HFF-Myc (cell line): Measurements from ENCODE around the gene CLEC12A.
"Not testable (repeated sequence)": the region's sequence is repeated elsewhere in the genome, so short reads cannot be mapped to it uniquely, and the experiment has no call there.

Experiments used
- DNase-seq: peaks from one replicate; pipeline ENCODE4 v3.0.0-alpha.2; 2011; ENCODE audit warnings: low read depth; ENCODE audit errors: extremely low read depth
- H3K4me3 ChIP-seq: replicated peaks from 2 replicates; pipeline ENCODE4 v1.5.1; 2011; ENCODE audit warnings: low read depth, mild to moderate bottlenecking, control low read depth, low read length
- CTCF ChIP-seq: IDR thresholded peaks from 2 replicates; pipeline ENCODE4 v1.5.1; 2012; ENCODE audit warnings: mild to moderate bottlenecking, low read depth, low read length, control low read depth; ENCODE audit errors: missing control alignments

The CLEC12A gene

GRCh38 chr12:10018386-10018785, 47.2 kb downstream of the CLEC12A start:
- no peak for DNase-seq
- no peak for TF ChIP-seq CTCF
- H3K4me3 ChIP-seq, result no peak overlapping the region

DNA sequence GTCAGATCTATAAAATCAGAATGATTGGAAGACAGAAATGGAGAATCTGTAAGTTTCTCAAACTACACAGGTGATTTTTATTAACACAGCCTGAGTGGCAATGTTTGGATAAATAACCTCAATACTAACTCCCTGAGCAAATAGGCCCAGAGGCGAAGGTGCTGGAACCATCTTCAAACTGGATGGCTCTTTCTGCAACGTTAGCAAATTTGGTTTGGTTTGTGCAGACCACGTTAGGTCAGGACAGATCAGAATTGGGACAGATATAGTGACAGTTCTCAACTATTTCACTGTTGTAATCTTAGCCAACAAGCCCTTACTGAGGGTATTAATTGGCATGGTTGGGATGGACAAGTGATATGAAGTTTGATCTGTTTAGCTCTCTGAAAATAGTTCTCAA, 50.1 kb downstream of the CLEC12A start:
- no peak overlapping the region for H3K4me3 ChIP-seq
- no peak for DNase-seq
- TF ChIP-seq CTCF, result no peak

DNA sequence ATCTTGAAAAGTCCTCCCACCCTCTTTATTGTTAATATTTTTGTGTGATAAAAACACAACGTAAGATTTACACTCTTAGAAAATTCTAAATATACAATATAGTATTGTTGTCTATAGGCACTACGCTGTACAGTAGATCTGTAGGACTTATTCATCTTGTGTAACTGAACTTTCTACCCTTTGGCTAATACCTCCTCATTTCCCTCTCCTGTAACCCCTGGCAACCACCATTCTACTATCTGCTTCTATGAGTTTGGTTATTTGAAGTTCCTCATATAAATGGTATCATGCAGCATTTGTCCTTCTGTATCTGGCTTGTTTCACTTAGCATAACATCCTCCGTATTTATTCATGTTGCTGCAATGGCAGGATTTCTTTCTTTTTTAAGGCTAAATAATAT, 54.0 kb downstream of the CLEC12A start:
- H3K4me3 ChIP-seq, result no peak overlapping the region
- DNase-seq, result no peak
- TF ChIP-seq CTCF, result no peak

DNA sequence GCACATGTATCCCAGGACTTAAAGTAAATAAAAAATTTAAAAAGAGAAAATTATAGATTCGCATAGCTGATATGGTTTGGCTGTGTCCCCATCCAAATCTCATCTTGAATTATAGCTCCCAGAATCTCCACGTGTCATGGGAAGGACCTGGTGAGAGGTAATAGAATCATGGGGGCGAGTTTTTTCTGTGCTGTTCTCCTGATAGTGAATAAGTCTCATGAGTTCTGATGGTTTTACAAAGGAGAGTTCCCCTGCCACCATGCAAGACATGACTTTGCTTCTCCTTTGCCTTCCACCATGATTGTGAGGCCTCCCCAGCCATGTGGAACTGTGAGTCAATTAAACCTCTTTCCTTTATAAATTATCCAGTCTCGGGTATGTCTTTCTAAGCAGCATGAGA, 55.5 kb downstream of the CLEC12A start:
- not testable (repeated sequence) for DNase-seq, H3K4me3 ChIP-seq

DNA sequence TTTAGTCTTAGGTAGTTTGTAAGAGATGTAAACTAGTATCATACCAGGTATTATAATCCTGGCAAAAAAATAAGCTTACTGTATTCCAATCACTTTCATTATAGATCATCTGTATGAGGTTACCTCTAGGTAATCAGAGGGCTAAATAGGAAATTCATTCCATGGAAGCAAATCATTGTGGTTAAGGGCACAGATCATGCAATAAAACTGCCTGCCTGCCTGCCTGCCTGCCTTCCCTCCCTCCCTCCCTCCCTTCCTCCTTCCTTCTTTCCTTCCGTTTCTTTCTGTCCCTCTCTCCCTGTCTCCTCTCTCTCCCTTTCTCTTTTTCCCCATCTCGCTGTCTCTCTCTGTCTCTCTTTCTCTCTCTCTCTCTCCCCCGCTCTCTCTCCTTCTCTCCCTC, 56.1 kb downstream of the CLEC12A start:
- DNase-seq, result no peak
- H3K4me3 ChIP-seq, result no peak overlapping the region
- TF ChIP-seq CTCF, result no peak

GRCh38 chr12:10027721-10028120, 56.5 kb downstream of the CLEC12A start:
- H3K4me3 ChIP-seq, result no peak overlapping the region
- DNase-seq, result peak; percentile 5
- no peak for TF ChIP-seq CTCF

DNA sequence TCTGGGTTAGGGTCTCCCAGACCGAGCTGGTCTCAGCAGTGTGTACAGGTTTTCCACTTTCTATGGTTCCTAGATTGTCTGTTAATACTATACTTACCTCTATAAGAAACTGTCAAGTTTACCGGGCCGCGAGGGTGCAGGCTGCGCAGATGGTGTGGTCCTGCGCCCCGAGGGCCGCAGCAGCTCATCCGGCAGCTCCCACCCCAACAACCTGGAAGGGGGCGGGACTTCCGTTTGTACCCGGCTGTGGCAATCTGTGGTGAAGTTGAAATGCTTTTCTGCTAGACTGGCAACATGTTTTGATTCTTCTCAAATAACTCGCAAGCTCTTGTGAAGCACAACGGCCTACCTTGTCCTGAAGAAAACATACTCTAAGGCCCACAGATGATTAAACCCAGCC, 59.2 kb downstream of the CLEC12A start, which contains the start of gene CLEC9A:
Gene CLEC9A (plus strand): TSS at position 237 of the 400 bp plus-strand sequence. CDS start 22,006 bp downstream, outside the sequence.
- TF ChIP-seq CTCF, result no peak
- DNase-seq, result no peak
- H3K4me3 ChIP-seq, result no peak within 1 kb of the TSS
